ENCODE data around the gene SSTR3. TPM values are rescaled to one million over a fixed set of nuclear protein-coding genes. Genes with fewer than 3 reads are reported as not detected.

The SSTR3 gene
- total RNA-seq, 4 donors from 2014 or later = 0.12 to 0.28 TPM; not detected in 2

- no peak for ATAC-seq (ENCODE audit: low FRiP score)
- DNase-seq (ENCODE audit: low spot score) = no peak
- TF ChIP-seq, protein P1, sequence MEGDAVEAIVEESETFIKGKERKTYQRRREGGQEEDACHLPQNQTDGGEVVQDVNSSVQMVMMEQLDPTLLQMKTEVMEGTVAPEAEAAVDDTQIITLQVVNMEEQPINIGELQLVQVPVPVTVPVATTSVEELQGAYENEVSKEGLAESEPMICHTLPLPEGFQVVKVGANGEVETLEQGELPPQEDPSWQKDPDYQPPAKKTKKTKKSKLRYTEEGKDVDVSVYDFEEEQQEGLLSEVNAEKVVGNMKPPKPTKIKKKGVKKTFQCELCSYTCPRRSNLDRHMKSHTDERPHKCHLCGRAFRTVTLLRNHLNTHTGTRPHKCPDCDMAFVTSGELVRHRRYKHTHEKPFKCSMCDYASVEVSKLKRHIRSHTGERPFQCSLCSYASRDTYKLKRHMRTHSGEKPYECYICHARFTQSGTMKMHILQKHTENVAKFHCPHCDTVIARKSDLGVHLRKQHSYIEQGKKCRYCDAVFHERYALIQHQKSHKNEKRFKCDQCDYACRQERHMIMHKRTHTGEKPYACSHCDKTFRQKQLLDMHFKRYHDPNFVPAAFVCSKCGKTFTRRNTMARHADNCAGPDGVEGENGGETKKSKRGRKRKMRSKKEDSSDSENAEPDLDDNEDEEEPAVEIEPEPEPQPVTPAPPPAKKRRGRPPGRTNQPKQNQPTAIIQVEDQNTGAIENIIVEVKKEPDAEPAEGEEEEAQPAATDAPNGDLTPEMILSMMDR (IDR thresholded peaks at IDR 0.05) = no peak
Measured at GRCh38 chr22:37207981-37208380, 4.3 kb downstream of the SSTR3 start.

DNA sequence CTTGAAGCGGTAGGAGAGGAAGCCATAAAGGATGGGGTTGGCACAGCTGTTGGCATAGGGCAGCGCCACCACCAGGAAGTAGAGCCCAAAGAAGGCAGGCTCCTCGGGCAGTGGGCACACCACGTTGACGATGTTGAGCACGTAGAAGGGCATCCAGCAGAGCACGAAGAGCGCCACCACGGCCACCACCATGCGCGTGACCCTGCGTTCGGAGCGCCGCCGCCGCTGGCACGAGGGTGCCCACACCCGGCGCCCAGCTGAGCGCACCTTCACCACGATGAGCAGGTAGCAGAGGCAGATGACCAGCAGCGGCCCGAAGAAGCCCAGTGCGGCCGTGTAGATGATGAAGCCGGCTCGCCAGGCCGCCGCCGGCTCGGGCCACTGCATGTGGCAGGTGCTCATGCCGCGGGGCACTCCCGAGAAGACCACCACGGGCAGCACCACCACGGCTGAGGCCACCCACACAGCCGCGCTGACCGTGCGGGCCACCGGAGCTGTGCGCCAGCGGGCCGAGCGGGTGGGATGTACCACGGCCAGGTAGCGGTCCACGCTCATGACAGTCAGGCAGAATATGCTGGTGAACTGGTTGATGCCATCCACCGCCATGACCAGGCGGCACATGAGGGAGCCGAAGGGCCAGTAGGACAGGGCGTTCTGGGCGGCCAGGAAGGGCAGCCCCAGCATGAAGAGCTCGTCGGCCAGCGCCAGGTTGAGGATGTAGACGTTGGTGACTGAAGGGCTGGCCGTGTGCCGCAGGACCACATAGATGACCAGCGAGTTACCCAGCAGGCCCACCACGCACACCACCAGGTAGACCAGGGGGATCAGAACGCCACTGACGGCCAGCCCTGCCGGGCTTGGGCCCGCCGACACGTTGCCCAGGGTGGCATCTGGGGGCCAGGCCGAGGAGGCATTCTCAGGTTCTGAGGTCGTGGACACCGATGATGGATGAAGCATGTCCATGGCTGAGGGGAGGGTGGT lies 5.1 kb downstream of the SSTR3 start:
- ATAC-seq (ENCODE audit: low FRiP score) = no peak
- DNase-seq (ENCODE audit: low spot score) = no peak
- TF ChIP-seq, protein P1 (IDR thresholded peaks at IDR 0.05) = no peak

- no peak for ATAC-seq (ENCODE audit: low FRiP score)
- TF ChIP-seq, protein P1 (IDR thresholded peaks at IDR 0.05) = no peak
- DNase-seq (ENCODE audit: low spot score) = no peak
Measured at GRCh38 chr22:37206118-37206840, 6.0 kb downstream of the SSTR3 start.

GRCh38 chr22:37205046-37205445 lies 7.2 kb downstream of the SSTR3 start:
- TF ChIP-seq, protein P1 (IDR thresholded peaks at IDR 0.05) = no peak
- DNase-seq (ENCODE audit: low spot score) = no peak
- ATAC-seq (ENCODE audit: low FRiP score) = no peak

DNA sequence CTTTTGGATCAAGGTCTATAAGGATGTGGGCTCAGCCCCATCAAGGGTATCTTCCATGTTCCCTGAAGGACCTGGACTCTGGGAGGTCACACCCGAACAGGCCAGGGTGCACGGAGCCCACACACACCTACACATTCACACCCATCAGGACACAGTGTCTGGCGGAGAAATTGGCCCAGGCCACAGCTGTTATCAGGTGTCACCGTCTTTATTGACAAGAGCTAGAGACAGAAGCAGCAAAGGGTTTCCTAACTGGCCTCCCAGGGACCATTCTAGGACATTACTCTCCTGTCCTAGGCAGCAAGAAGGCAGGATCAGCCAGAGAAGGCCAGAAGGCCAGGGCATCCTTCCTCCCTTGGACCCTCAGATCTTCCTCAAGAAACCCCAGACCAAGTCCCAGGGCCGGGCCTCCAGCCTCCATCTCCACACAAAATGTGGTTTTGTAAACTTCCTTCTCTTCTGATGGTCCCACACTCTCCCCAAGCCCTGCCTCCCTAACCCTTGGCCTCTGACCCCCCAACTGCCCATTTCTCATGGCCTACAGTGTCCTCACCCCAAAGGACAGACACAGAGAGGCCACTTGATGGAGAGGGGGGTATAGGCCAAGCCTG lies 8.1 kb downstream of the SSTR3 start:
- TF ChIP-seq, protein P1 (IDR thresholded peaks at IDR 0.05) = no peak
- no peak for DNase-seq (ENCODE audit: low spot score)
- ATAC-seq (ENCODE audit: low FRiP score) = no peak

GRCh38 chr22:37203354-37204044 lies 8.8 kb downstream of the SSTR3 start:
- ATAC-seq (ENCODE audit: low FRiP score) = no peak
- no peak for DNase-seq (ENCODE audit: low spot score)
- TF ChIP-seq, protein P1 (IDR thresholded peaks at IDR 0.05) = no peak
